Smooth muscle cell (in vitro differentiated cells): ENCODE measurements around the gene EDA. TPM values are rescaled to one million over a fixed set of nuclear protein-coding genes. Genes with fewer than 3 reads are reported as not detected.

Experiments
- DNase-seq: peaks from one replicate; lab custom pipeline; 2025; ENCODE audit not compliant: unreplicated experiment; lab: John Stamatoyannopoulos, UW
- H2AFZ ChIP-seq: fragments of 200-600 bp; sonication (generic); 2 replicates; pipeline ENCODE4 v1.6.0; 2016; ENCODE audit warnings: antibody characterized with exemption, low read depth, mild to moderate bottlenecking
- H3F3A ChIP-seq: fragments of 200-600 bp; sonication (generic); 2 replicates; pipeline ENCODE4 v1.6.0; 2017; ENCODE audit warnings: antibody characterized with exemption, low read depth
- H3K27ac ChIP-seq: fragments of 200-600 bp; sonication (generic); 2 replicates; pipeline ENCODE4 v1.5.1; 2016; ENCODE audit warnings: low read depth, mild to moderate bottlenecking
- H3K27me3 ChIP-seq: fragments of 200-600 bp; sonication (generic); 2 replicates; pipeline ENCODE4 v1.6.1; 2016; ENCODE audit warnings: low read depth, mild to moderate bottlenecking
- H3K36me3 ChIP-seq: fragments of 200-600 bp; sonication (generic); 2 replicates; pipeline ENCODE4 v1.5.1; 2016; ENCODE audit warnings: low read depth
- H3K4me1 ChIP-seq: fragments of 200-600 bp; sonication (generic); 2 replicates; pipeline ENCODE4 v1.5.1; 2016; ENCODE audit warnings: low read depth
- H3K4me2 ChIP-seq: fragments of 200-600 bp; sonication (generic); 2 replicates; pipeline ENCODE4 v1.6.0; 2016; ENCODE audit warnings: mild to moderate bottlenecking
- H3K4me3 ChIP-seq: fragments of 200-600 bp; sonication (generic); 2 replicates; pipeline ENCODE4 v1.5.1; 2016; ENCODE audit warnings: mild to moderate bottlenecking
- H3K79me2 ChIP-seq: fragments of 200-600 bp; sonication (generic); 2 replicates; pipeline ENCODE4 v1.6.0; 2016; ENCODE audit warnings: low read depth, mild to moderate bottlenecking
- H3K9ac ChIP-seq: fragments of 200-600 bp; sonication (generic); 2 replicates; pipeline ENCODE4 v1.6.0; 2016; ENCODE audit warnings: low read depth
- H3K9me3 ChIP-seq: fragments of 200-600 bp; sonication (generic); replicated peaks from 2 replicates; pipeline ENCODE4 v1.5.1; 2016; ENCODE audit warnings: low read depth
- H4K20me1 ChIP-seq: fragments of 200-600 bp; sonication (generic); 2 replicates; pipeline ENCODE4 v1.6.0; 2016; ENCODE audit warnings: low read depth
- CTCF ChIP-seq: fragments of 200-600 bp; sonication (generic); IDR thresholded peaks from 2 replicates; pipeline ENCODE4 v1.5.1; 2017; ENCODE audit warnings: borderline replicate concordance, mild to moderate bottlenecking, antibody characterized with exemption; ENCODE audit not compliant: insufficient read depth, poor library complexity, severe bottlenecking
- WGBS: methylation state at CpG from one replicate; pipeline ENCODE4 v1.1.7; 2016; ENCODE audit warnings: low lambda C conversion rate; 5-methylcytosine and 5-hydroxymethylcytosine counted together
- polyA plus RNA-seq: library from polyadenylated mRNA; unstranded; fragments of >200 nt; fragmentation: Nextera tagmentation; extraction: Ambion mirVana; gene quantifications from 2 replicates; pipeline ENCODE4 v1.2.1, GENCODE V29; 2016
- total RNA-seq: library from RNA; depleted of rRNA; stranded (reverse); fragments of >200 nt; gene quantifications from 2 replicates; pipeline ENCODE4 v1.2.3, GENCODE V29; 2014

Gene EDA
- total and polyA plus RNA-seq, 2 experiments from 2014 or later = 2.0 TPM; not detected in 1

GRCh38 chrX:70079297-70079696, 463.4 kb downstream of the EDA start:
- Histone ChIP-seq H3K4me1 (no peaks in the 10 kb centered on the region), H3K4me3 (no peak overlapping the region), H3K4me2 (no peak overlapping the region), H3K9ac (no peak overlapping the region), H3K27ac (no peak overlapping the region), H4K20me1 (no peaks in the 10 kb centered on the region), H3K27me3 (no peaks in the 10 kb centered on the region), H3K79me2 (no peaks in the 10 kb centered on the region), H2AFZ (no peak overlapping the region), H3F3A (no peaks in the 10 kb centered on the region), H3K9me3 (no peaks in the 10 kb centered on the region), H3K36me3 (no peaks in the 10 kb centered on the region)
- WGBS = 58% methylated on average over 5 of the region's 5 CpGs
- DNase-seq = no peak
- TF ChIP-seq CTCF = no peak

- no peak overlapping the region for H2AFZ ChIP-seq
- no peaks in the 10 kb centered on the region for H3K9me3 ChIP-seq
- 45% methylated on average over 3 of the region's 3 CpGs for WGBS
- no peaks in the 10 kb centered on the region for H3K36me3 ChIP-seq
- H3K27me3 ChIP-seq = no peaks in the 10 kb centered on the region
- H3K4me3 ChIP-seq = no peak overlapping the region
- H3K27ac ChIP-seq = no peak overlapping the region
- no peak overlapping the region for H3K9ac ChIP-seq
- no peaks in the 10 kb centered on the region for H3F3A ChIP-seq
- TF ChIP-seq CTCF = no peak
- H3K4me2 ChIP-seq = no peak overlapping the region
- no peaks in the 10 kb centered on the region for H3K4me1 ChIP-seq
- no peak for DNase-seq
- H3K79me2 ChIP-seq = no peaks in the 10 kb centered on the region
- H4K20me1 ChIP-seq = no peaks in the 10 kb centered on the region
These were observed 464.0 kb downstream of the EDA start for GRCh38 chrX:70079870-70080269.

GRCh38 chrX:70082723-70083122, 466.8 kb downstream of the EDA start:
- DNase-seq = no peak
- H3K4me1 ChIP-seq = no peaks in the 10 kb centered on the region
- no peak overlapping the region for H3K9ac ChIP-seq
- H3K27me3 ChIP-seq = no peaks in the 10 kb centered on the region
- H3K4me3 ChIP-seq = no peak overlapping the region
- H4K20me1 ChIP-seq = no peaks in the 10 kb centered on the region
- no peak overlapping the region for H3K27ac ChIP-seq
- TF ChIP-seq CTCF = no peak
- H2AFZ ChIP-seq = no peak overlapping the region
- H3K79me2 ChIP-seq = no peaks in the 10 kb centered on the region
- H3K36me3 ChIP-seq = no peaks in the 10 kb centered on the region
- no peaks in the 10 kb centered on the region for H3F3A ChIP-seq
- H3K9me3 ChIP-seq = no peaks in the 10 kb centered on the region
- H3K4me2 ChIP-seq = no peak overlapping the region
- 62% methylated on average over 4 of the region's 4 CpGs for WGBS

- no peak for DNase-seq
- Histone ChIP-seq H3K27ac (no peak overlapping the region), H4K20me1 (no peaks in the 10 kb centered on the region), H2AFZ (no peak overlapping the region), H3K4me3 (no peak overlapping the region), H3K4me2 (no peak overlapping the region), H3K9ac (no peak overlapping the region), H3K27me3 (no peaks in the 10 kb centered on the region), H3F3A (no peaks in the 10 kb centered on the region), H3K9me3 (no peaks in the 10 kb centered on the region), H3K79me2 (no peaks in the 10 kb centered on the region), H3K4me1 (no peaks in the 10 kb centered on the region), H3K36me3 (no peaks in the 10 kb centered on the region)
- 78% methylated on average over 5 of the region's 5 CpGs for WGBS
- TF ChIP-seq CTCF = no peak
These were observed 468.8 kb downstream of the EDA start for GRCh38 chrX:70084592-70085240.
